ENCODE data around the gene PPM1H. TPM values are rescaled to one million over a fixed set of nuclear protein-coding genes. Genes with fewer than 3 reads are reported as not detected.
"Not testable (repeated sequence)": the region's sequence is repeated elsewhere in the genome, so short reads cannot be mapped to it uniquely, and the experiment has no call there.

PPM1H gene
- total and polyA plus RNA-seq, 4 donors, result 2.3 to 7.2 (median 4.1) TPM

DNA sequence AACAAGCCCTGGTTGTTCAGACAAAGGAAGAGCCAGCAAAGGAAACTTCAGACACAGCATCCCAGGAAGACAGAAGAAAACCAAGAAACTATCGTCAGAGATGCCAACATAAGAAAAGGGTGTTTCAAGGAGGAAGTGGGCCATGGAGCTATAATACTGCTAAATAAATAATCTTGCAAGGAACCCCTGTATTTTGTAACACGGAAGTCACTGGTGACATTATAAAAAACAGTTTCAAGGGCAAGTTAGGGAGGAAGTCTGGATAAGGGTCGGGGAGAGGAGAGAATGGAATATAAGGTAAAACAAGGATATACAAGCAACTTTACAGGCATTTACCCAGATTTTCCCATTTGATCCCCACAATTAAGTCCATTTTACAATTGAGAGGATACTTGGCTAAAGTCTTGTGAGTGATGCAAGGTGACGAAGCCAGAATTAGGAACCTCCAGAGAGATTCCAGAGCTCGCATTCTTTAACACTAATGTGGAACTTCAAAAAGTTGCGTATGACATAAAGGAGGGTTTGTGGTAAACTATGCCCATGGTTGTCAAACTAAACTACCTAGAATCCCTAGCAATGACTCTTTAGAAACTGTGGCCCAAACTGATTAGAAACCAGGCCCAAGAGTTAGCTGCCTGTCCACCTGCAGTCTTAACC, 46.4 kb downstream of the PPM1H start:
- Histone ChIP-seq H3K4me1 (ENCODE audit: control insufficient read depth in 4 of 4, insufficient read depth in 4 of 4, low read length in 3 of 4) (no peaks in the 10 kb centered on the region), H3K9me3 (ENCODE audit: control insufficient read depth in 4 of 4, low read length in 3 of 4) (no peaks in the 10 kb centered on the region), H3K9ac (ENCODE audit: low read depth in 1 of 2, low read length in 2 of 2) (no peak overlapping the region), H3K4me3 (ENCODE audit: low read depth in 1 of 3, low read length in 3 of 3) (no peak overlapping the region), H3K36me3 (ENCODE audit: control insufficient read depth in 4 of 4, insufficient read depth in 3 of 4, low read depth in 1 of 4, low read length in 3 of 4) (no peaks in the 10 kb centered on the region), H3K27me3 (ENCODE audit: control insufficient read depth in 4 of 4, insufficient read depth in 4 of 4, low read length in 3 of 4) (no peaks in the 10 kb centered on the region), H3K27ac (ENCODE audit: low read depth in 1 of 2, low read length in 2 of 2) (no peak overlapping the region)
- 89% methylated on average over 6 of the region's 6 CpGs for WGBS
- no peak for DNase-seq (ENCODE audit: low spot score)
- no peak for TF ChIP-seq FOXA2 (IDR thresholded peaks at IDR 0.05)
- no peak for TF ChIP-seq HNF4G (IDR thresholded peaks at IDR 0.05)
- TF ChIP-seq SP1 (IDR thresholded peaks at IDR 0.05), result no peak

DNA sequence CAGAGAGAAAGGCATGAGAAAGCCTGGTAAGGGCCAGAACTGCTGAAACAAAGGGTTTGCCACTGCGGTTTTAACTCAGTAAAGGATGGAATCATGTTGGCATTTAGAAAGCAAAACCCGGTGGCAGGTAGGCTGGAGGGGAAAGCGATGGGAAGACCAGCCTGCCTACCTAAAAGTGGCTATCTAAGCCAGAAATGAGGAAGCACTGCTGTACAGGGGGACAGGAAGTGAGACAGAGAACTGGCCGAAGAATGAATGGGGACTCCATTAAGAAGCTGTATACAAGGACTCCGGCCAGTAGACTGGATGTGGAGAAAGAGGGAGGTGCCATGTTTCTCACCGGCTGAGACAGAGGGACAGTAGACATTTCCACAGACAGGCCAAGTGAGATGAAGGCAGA, 48.2 kb downstream of the PPM1H start:
- Histone ChIP-seq H3K27me3 (ENCODE audit: control insufficient read depth in 4 of 4, insufficient read depth in 4 of 4, low read length in 3 of 4) (no peaks in the 10 kb centered on the region), H3K9me3 (ENCODE audit: control insufficient read depth in 4 of 4, low read length in 3 of 4) (no peaks in the 10 kb centered on the region), H3K9ac (ENCODE audit: low read depth in 1 of 2, low read length in 2 of 2) (no peak overlapping the region), H3K27ac (ENCODE audit: low read depth in 1 of 2, low read length in 2 of 2) (no peak overlapping the region), H3K4me1 (ENCODE audit: control insufficient read depth in 4 of 4, insufficient read depth in 4 of 4, low read length in 3 of 4) (no peaks in the 10 kb centered on the region), H3K4me3 (ENCODE audit: low read depth in 1 of 3, low read length in 3 of 3) (no peak overlapping the region), H3K36me3 (ENCODE audit: control insufficient read depth in 4 of 4, insufficient read depth in 3 of 4, low read depth in 1 of 4, low read length in 3 of 4) (no peaks in the 10 kb centered on the region)
- DNase-seq (ENCODE audit: low spot score), result no peak
- WGBS, result 84% methylated on average over 6 of the region's 6 CpGs
- TF ChIP-seq EGR1 (IDR thresholded peaks at IDR 0.05; ENCODE audit: low read depth in 2 of 2) (no peak), SP1 (IDR thresholded peaks at IDR 0.05) (no peak), ATF3 (IDR thresholded peaks at IDR 0.05) (no peak), JUND (IDR thresholded peaks at IDR 0.05) (no peak)

DNA sequence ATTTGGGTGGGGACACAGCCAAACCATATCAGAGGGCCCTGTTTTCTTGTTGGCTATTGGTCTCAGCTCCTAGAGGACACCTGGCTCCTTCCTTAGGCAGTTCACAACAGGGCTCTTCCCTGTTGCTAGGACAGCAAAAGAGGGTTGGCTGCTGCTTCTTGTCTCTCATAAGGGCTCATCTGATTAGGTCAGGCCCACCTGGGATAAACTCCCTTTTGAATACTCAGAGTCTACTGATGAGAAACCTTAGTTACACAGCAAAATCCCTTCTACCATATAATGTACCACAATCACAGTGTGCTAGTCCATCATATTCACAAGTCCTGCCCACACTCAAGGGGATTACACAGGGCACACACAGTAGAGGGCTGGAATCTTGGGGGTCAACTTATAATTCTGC, 49.7 kb downstream of the PPM1H start:
- no peak overlapping the region for H3K27ac ChIP-seq (ENCODE audit: low read depth in 1 of 2, low read length in 2 of 2)
- TF ChIP-seq ATF3 (IDR thresholded peaks at IDR 0.05) (no peak), RAD21 (IDR thresholded peaks at IDR 0.05) (no peak), NR2F2 (IDR thresholded peaks at IDR 0.05) (no peak), TAF1 (conservative IDR thresholded peaks at IDR 0.05) (no peak), GABPA (IDR thresholded peaks at IDR 0.05 in 1 of 2, conservative IDR thresholded peaks at IDR 0.05 in 1 of 2) (no peak), JUND (IDR thresholded peaks at IDR 0.05) (no peak), RXRA (IDR thresholded peaks at IDR 0.05) (no peak), HNF4G (IDR thresholded peaks at IDR 0.05) (no peak), HNF4A (conservative IDR thresholded peaks at IDR 0.05) (no peak)
- TF ChIP-seq, protein P1, sequence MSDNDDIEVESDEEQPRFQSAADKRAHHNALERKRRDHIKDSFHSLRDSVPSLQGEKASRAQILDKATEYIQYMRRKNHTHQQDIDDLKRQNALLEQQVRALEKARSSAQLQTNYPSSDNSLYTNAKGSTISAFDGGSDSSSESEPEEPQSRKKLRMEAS (IDR thresholded peaks at IDR 0.05), result no peak
- TF ChIP-seq, protein P2, sequence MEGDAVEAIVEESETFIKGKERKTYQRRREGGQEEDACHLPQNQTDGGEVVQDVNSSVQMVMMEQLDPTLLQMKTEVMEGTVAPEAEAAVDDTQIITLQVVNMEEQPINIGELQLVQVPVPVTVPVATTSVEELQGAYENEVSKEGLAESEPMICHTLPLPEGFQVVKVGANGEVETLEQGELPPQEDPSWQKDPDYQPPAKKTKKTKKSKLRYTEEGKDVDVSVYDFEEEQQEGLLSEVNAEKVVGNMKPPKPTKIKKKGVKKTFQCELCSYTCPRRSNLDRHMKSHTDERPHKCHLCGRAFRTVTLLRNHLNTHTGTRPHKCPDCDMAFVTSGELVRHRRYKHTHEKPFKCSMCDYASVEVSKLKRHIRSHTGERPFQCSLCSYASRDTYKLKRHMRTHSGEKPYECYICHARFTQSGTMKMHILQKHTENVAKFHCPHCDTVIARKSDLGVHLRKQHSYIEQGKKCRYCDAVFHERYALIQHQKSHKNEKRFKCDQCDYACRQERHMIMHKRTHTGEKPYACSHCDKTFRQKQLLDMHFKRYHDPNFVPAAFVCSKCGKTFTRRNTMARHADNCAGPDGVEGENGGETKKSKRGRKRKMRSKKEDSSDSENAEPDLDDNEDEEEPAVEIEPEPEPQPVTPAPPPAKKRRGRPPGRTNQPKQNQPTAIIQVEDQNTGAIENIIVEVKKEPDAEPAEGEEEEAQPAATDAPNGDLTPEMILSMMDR (IDR thresholded peaks at IDR 0.05; ENCODE audit: low read depth, low read length, missing input control), result no peak
- TF ChIP-seq, protein P3, sequence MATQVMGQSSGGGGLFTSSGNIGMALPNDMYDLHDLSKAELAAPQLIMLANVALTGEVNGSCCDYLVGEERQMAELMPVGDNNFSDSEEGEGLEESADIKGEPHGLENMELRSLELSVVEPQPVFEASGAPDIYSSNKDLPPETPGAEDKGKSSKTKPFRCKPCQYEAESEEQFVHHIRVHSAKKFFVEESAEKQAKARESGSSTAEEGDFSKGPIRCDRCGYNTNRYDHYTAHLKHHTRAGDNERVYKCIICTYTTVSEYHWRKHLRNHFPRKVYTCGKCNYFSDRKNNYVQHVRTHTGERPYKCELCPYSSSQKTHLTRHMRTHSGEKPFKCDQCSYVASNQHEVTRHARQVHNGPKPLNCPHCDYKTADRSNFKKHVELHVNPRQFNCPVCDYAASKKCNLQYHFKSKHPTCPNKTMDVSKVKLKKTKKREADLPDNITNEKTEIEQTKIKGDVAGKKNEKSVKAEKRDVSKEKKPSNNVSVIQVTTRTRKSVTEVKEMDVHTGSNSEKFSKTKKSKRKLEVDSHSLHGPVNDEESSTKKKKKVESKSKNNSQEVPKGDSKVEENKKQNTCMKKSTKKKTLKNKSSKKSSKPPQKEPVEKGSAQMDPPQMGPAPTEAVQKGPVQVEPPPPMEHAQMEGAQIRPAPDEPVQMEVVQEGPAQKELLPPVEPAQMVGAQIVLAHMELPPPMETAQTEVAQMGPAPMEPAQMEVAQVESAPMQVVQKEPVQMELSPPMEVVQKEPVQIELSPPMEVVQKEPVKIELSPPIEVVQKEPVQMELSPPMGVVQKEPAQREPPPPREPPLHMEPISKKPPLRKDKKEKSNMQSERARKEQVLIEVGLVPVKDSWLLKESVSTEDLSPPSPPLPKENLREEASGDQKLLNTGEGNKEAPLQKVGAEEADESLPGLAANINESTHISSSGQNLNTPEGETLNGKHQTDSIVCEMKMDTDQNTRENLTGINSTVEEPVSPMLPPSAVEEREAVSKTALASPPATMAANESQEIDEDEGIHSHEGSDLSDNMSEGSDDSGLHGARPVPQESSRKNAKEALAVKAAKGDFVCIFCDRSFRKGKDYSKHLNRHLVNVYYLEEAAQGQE (IDR thresholded peaks at IDR 0.05), result no peak
- TF ChIP-seq, protein P4, sequence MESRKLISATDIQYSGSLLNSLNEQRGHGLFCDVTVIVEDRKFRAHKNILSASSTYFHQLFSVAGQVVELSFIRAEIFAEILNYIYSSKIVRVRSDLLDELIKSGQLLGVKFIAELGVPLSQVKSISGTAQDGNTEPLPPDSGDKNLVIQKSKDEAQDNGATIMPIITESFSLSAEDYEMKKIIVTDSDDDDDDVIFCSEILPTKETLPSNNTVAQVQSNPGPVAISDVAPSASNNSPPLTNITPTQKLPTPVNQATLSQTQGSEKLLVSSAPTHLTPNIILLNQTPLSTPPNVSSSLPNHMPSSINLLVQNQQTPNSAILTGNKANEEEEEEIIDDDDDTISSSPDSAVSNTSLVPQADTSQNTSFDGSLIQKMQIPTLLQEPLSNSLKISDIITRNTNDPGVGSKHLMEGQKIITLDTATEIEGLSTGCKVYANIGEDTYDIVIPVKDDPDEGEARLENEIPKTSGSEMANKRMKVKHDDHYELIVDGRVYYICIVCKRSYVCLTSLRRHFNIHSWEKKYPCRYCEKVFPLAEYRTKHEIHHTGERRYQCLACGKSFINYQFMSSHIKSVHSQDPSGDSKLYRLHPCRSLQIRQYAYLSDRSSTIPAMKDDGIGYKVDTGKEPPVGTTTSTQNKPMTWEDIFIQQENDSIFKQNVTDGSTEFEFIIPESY (IDR thresholded peaks at IDR 0.05), result no peak
- no peaks in the 10 kb centered on the region for H3K27me3 ChIP-seq (ENCODE audit: control insufficient read depth in 4 of 4, insufficient read depth in 4 of 4, low read length in 3 of 4)
- no peak for DNase-seq (ENCODE audit: low spot score)
- no peaks in the 10 kb centered on the region for H3K4me1 ChIP-seq (ENCODE audit: control insufficient read depth in 4 of 4, insufficient read depth in 4 of 4, low read length in 3 of 4)
- H3K4me3 ChIP-seq (ENCODE audit: low read depth in 1 of 3, low read length in 3 of 3), result no peak overlapping the region
- H3K9me3 ChIP-seq (ENCODE audit: control insufficient read depth in 4 of 4, low read length in 3 of 4), result no peaks in the 10 kb centered on the region
- H3K36me3 ChIP-seq (ENCODE audit: control insufficient read depth in 4 of 4, insufficient read depth in 3 of 4, low read depth in 1 of 4, low read length in 3 of 4), result no peaks in the 10 kb centered on the region
- H3K9ac ChIP-seq (ENCODE audit: low read depth in 1 of 2, low read length in 2 of 2), result no peak overlapping the region

DNA sequence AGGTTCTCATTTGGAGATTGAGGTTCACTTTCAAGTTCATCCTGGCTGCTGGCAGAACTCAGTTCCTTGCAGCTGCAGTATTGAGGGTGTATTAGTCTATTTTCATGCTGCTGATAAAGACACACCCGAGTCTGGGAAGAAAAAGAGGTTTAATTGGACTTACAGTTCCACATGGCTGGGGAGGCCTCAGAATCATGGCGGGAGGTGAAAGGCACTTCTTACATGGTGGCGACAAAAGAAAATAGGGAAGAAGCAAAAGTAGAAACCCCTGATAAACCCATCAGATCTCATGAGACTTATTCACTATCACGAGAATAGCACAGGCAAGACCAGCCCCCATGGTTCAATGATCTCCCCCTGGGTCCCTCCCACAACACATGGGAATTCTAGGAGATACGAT, 50.1 kb downstream of the PPM1H start:
- DNase-seq (ENCODE audit: low spot score); H3K36me3 ChIP-seq (ENCODE audit: control insufficient read depth in 4 of 4, insufficient read depth in 3 of 4, low read depth in 1 of 4, low read length in 3 of 4); H3K4me1 ChIP-seq (ENCODE audit: control insufficient read depth in 4 of 4, insufficient read depth in 4 of 4, low read length in 3 of 4); H3K4me3 ChIP-seq (ENCODE audit: low read depth in 1 of 3, low read length in 3 of 3); H3K27ac ChIP-seq (ENCODE audit: low read depth in 1 of 2, low read length in 2 of 2); H3K27me3 ChIP-seq (ENCODE audit: control insufficient read depth in 4 of 4, insufficient read depth in 4 of 4, low read length in 3 of 4); H3K9me3 ChIP-seq (ENCODE audit: control insufficient read depth in 4 of 4, low read length in 3 of 4); H3K9ac ChIP-seq (ENCODE audit: low read depth in 1 of 2, low read length in 2 of 2): not testable (repeated sequence)
- 93% methylated on average over 5 of the region's 5 CpGs for WGBS

Data from liver (tissue), 9 donors.